HepG2 (cell line): ENCODE measurements around the gene PIP4K2C. TPM values are rescaled to one million over a fixed set of nuclear protein-coding genes. Genes with fewer than 3 reads are reported as not detected.

Experiments
- ELF3 ChIP-seq: IDR thresholded peaks from 2 replicates; pipeline ENCODE4 v1.6.1; 2016; ENCODE audit warnings: missing genetic modification reagents, missing compliant biosample characterization
- ETV5 ChIP-seq: IDR thresholded peaks from 2 replicates; pipeline ENCODE4 v1.6.1; 2018; ENCODE audit warnings: missing biosample characterization, missing genetic modification reagents, inconsistent platforms, borderline replicate concordance
- GABPB1 ChIP-seq: IDR thresholded peaks from 2 replicates; pipeline ENCODE4 v1.6.1; 2016; ENCODE audit warnings: mild to moderate bottlenecking, missing genetic modification reagents, moderate library complexity, missing compliant biosample characterization
- JUND ChIP-seq: sonication (generic); formaldehyde crosslinking; IDR thresholded peaks from 2 replicates; pipeline ENCODE4 v1.8.0; 2022; ENCODE audit warnings: mild to moderate bottlenecking, missing genetic modification reagents
- MEIS2 ChIP-seq: sonication (generic); formaldehyde crosslinking; IDR thresholded peaks from 2 replicates; pipeline ENCODE4 v1.9.0; 2021; ENCODE audit warnings: mild to moderate bottlenecking, missing genetic modification reagents
- MIXL1 ChIP-seq: IDR thresholded peaks from 2 replicates; pipeline ENCODE4 v1.6.1; 2016
- SALL1 ChIP-seq: sonication (generic); formaldehyde crosslinking; IDR thresholded peaks from 2 replicates; pipeline ENCODE4 v1.8.0; 2022; ENCODE audit warnings: mild to moderate bottlenecking, missing genetic modification reagents
- TBX3 ChIP-seq: fragments of 450-650 bp; IDR thresholded peaks from 2 replicates; pipeline ENCODE4 v1.6.1; 2017; ENCODE audit warnings: antibody characterized with exemption, mild to moderate bottlenecking, inconsistent platforms, borderline replicate concordance
- TOE1 ChIP-seq: sonication (generic); formaldehyde crosslinking; IDR thresholded peaks from 2 replicates; pipeline ENCODE4 v1.4.0; 2020; ENCODE audit warnings: mild to moderate bottlenecking, missing genetic modification reagents
- USF2 ChIP-seq, 2 experiments: sonication (generic) in 1 of 2; formaldehyde crosslinking in 1 of 2; IDR thresholded peaks; 2 replicates each; pipeline versions ENCODE4 v1.5.1 to v1.6.1; 2011 to 2020; ENCODE audit warnings: borderline replicate concordance in 1 of 2, low read depth in 1 of 2, low read length in 1 of 2, mild to moderate bottlenecking in 1 of 2, missing genetic modification reagents in 1 of 2, moderate library complexity in 1 of 2
- ZBTB7B ChIP-seq: sonication (generic); formaldehyde crosslinking; IDR thresholded peaks from 2 replicates; pipeline ENCODE4 v1.4.0; 2020; ENCODE audit warnings: missing genetic modification reagents
- ZFY ChIP-seq: sonication (generic); formaldehyde crosslinking; IDR thresholded peaks from 2 replicates; pipeline ENCODE4 v1.4.0; 2020; ENCODE audit warnings: missing genetic modification reagents
- ZMYM2 ChIP-seq: sonication (generic); formaldehyde crosslinking; IDR thresholded peaks from 2 replicates; pipeline ENCODE4 v1.8.0; 2022; ENCODE audit warnings: mild to moderate bottlenecking, missing genetic modification reagents
- ZNF124 ChIP-seq: sonication (generic); formaldehyde crosslinking; IDR thresholded peaks from 2 replicates; pipeline ENCODE4 v1.4.0; 2020; ENCODE audit warnings: missing genetic modification reagents
- ZNF232 ChIP-seq: sonication (generic); formaldehyde crosslinking; IDR thresholded peaks from 2 replicates; pipeline ENCODE4 v1.4.0; 2020; ENCODE audit warnings: missing genetic modification reagents, borderline replicate concordance
- ZNF331 ChIP-seq: sonication (generic); formaldehyde crosslinking; IDR thresholded peaks from 2 replicates; pipeline ENCODE4 v1.4.0; 2020; ENCODE audit warnings: missing genetic modification reagents
- ZNF710 ChIP-seq: sonication (generic); formaldehyde crosslinking; IDR thresholded peaks from 2 replicates; pipeline ENCODE4 v1.5.0; 2020; ENCODE audit warnings: mild to moderate bottlenecking, missing genetic modification reagents, borderline replicate concordance
- ZNF781 ChIP-seq: sonication (generic); formaldehyde crosslinking; IDR thresholded peaks from 2 replicates; pipeline ENCODE4 v1.5.1; 2020; ENCODE audit warnings: borderline replicate concordance, mild to moderate bottlenecking, missing genetic modification reagents; ENCODE audit errors: not compliant biosample characterization
- ZNF878 ChIP-seq: sonication (generic); formaldehyde crosslinking; IDR thresholded peaks from 2 replicates; pipeline ENCODE4 v1.8.1; 2023; ENCODE audit warnings: mild to moderate bottlenecking, missing genetic modification reagents, moderate library complexity
- ZSCAN30 ChIP-seq: sonication (generic); formaldehyde crosslinking; IDR thresholded peaks from 2 replicates; pipeline ENCODE4 v1.5.0; 2020; ENCODE audit warnings: mild to moderate bottlenecking, missing genetic modification reagents
- polyA plus RNA-seq, 8 experiments: library from polyadenylated mRNA; depleted of rRNA in 3 of 8; stranded (reverse) in 7 of 8; unstranded in 1 of 8; fragments of >200 nt; fragmentation: Illumina TruSeq in 4 of 8; extraction: Trizol in 4 of 8; gene quantifications; 2 replicates each; pipeline versions ENCODE4 v1.2.1 to v1.2.3, GENCODE V29; 2011 to 2016; ENCODE audit warnings: low read depth in 4 of 8, missing spikeins in 1 of 8, mixed read lengths in 1 of 8; ENCODE audit not compliant: insufficient read depth in 1 of 8
- total RNA-seq, 5 experiments: library from RNA; depleted of rRNA; stranded (reverse); fragments of >200 nt; fragmentation: Illumina TruSeq; extraction: Trizol; gene quantifications; 2 replicates each; pipeline ENCODE4 v1.2.3, GENCODE V29; 2016; ENCODE audit warnings: low read depth in 1 of 5
- TF ChIP-seq, protein P1 (sequence below): sonication (generic); formaldehyde crosslinking; IDR thresholded peaks from 2 replicates; pipeline ENCODE4 v1.8.1; 2023; ENCODE audit warnings: mild to moderate bottlenecking, missing genetic modification reagents
- TF ChIP-seq, protein P2 (sequence below): sonication (generic); formaldehyde crosslinking; IDR thresholded peaks from 2 replicates; pipeline ENCODE4 v1.5.0; 2020; ENCODE audit warnings: mild to moderate bottlenecking, low read depth, missing genetic modification reagents, borderline replicate concordance
- TF ChIP-seq, protein P3 (sequence below): IDR thresholded peaks from 2 replicates; pipeline ENCODE4 v1.6.1; 2016; ENCODE audit warnings: missing genetic modification reagents, missing compliant biosample characterization

Gene PIP4K2C
- total and polyA plus RNA-seq, 2 of the 13 experiments (the other 11 are each of a cell fraction or from before 2014, with no cell fraction given), result 23.3 to 26.4 TPM

GRCh38 chr12:57575771-57576612 is 15.0 kb upstream of the PIP4K2C start (continued):
- TF ChIP-seq, protein P1, sequence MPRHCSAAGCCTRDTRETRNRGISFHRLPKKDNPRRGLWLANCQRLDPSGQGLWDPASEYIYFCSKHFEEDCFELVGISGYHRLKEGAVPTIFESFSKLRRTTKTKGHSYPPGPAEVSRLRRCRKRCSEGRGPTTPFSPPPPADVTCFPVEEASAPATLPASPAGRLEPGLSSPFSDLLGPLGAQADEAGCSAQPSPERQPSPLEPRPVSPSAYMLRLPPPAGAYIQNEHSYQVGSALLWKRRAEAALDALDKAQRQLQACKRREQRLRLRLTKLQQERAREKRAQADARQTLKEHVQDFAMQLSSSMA, result no peak
- TF ChIP-seq ZFY (CRISPR knock-in tag) (peak; percentile 89), JUND (CRISPR knock-in tag) (0 out of 2 replicates have a peak, but pooled peaks have one; percentile 37), ZNF331 (CRISPR knock-in tag) (peak; percentile 68; the same call in 1 of the 2 replicates), ZBTB7B (CRISPR knock-in tag) (peak; percentile 78), ELF3 (CRISPR knock-in tag) (0 out of 2 replicates have a peak, but pooled peaks have one; percentile 19), ZNF878 (CRISPR knock-in tag) (peak; percentile 72; the same call in 1 of the 2 replicates), MIXL1 (CRISPR knock-in tag) (peak; percentile 36; the same call in 1 of the 2 replicates), TOE1 (CRISPR knock-in tag) (0 out of 2 replicates have a peak, but pooled peaks have one; percentile 46), ZSCAN30 (no peak), SALL1 (peak; percentile 81), TBX3 (peak; percentile 60; the same call in 1 of the 2 replicates), ZNF232 (CRISPR knock-in tag) (peak; percentile 75; the same call in 1 of the 2 replicates), ETV5 (peak; percentile 26; the same call in 1 of the 2 replicates), ZMYM2 (no peak), MEIS2 (CRISPR knock-in tag) (peak; percentile 85; the same call in 1 of the 2 replicates), GABPB1 (peak; percentile 19; the same call in 1 of the 2 replicates), ZNF124 (CRISPR knock-in tag) (0 out of 2 replicates have a peak, but pooled peaks have one; percentile 63), USF2 (IDR thresholded peaks at IDR 0.05; ENCODE audit: low read depth, low read length) (no peak), USF2 (CRISPR knock-in tag; IDR thresholded peaks at IDR 0.05; ENCODE audit: borderline replicate concordance) (peak; percentile 31; the same call in 1 of the 2 replicates), ZNF710 (CRISPR knock-in tag) (peak; percentile 57; the same call in 1 of the 2 replicates), ZNF781 (CRISPR knock-in tag) (peak; percentile 73)
- TF ChIP-seq, protein P2, sequence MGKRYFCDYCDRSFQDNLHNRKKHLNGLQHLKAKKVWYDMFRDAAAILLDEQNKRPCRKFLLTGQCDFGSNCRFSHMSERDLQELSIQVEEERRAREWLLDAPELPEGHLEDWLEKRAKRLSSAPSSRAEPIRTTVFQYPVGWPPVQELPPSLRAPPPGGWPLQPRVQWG (CRISPR knock-in tag), result no peak
- TF ChIP-seq, protein P3, sequence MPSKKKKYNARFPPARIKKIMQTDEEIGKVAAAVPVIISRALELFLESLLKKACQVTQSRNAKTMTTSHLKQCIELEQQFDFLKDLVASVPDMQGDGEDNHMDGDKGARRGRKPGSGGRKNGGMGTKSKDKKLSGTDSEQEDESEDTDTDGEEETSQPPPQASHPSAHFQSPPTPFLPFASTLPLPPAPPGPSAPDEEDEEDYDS, result peak; percentile 66
